Measurements from ENCODE around the gene SANBR.
"Not testable (repeated sequence)": the region's sequence is repeated elsewhere in the genome, so short reads cannot be mapped to it uniquely, and the experiment has no call there.

Gene SANBR

GRCh38 chr2:61065714-61066709 is at the start of gene SANBR:
SANBR (plus strand) TSS chr2:61065871; CDS start chr2:61070351, 4,480 bp downstream.
- in situ Hi-C loops (cut with MboI; ENCODE audit: low pct_unique_long_range_greater_than_20kb, low sequenced_read_pairs) = no loop called here

GRCh38 chr2:61015976-61016375 is 49.7 kb upstream of the SANBR start:
- in situ Hi-C loops (cut with MboI; ENCODE audit: low pct_unique_long_range_greater_than_20kb, low sequenced_read_pairs) = no loop called here

More at GRCh38 chr2:61065714-61066709, at the start of gene SANBR:
- peak; percentile 93 for DNase-seq

GRCh38 chr2:61016392-61017002 is 49.2 kb upstream of the SANBR start:
- no peak for DNase-seq
- in situ Hi-C loops (cut with MboI; ENCODE audit: low pct_unique_long_range_greater_than_20kb, low sequenced_read_pairs) = no loop called here

More at GRCh38 chr2:61015976-61016375, 49.7 kb upstream of the SANBR start:
- DNase-seq = no peak

- DNase-seq = peak; percentile 93
- in situ Hi-C loops (cut with MboI; ENCODE audit: low pct_unique_long_range_greater_than_20kb, low sequenced_read_pairs) = no loop called here
These were observed 48.6 kb upstream of the SANBR start for GRCh38 chr2:61017003-61017555.

GRCh38 chr2:61017556-61018317 is 47.9 kb upstream of the SANBR start, which contains the start of the genes PEX13 and PUS10:
PEX13 (plus strand) TSS chr2:61017720; CDS start chr2:61017760, 40 bp downstream.
PUS10 (minus strand) TSS chr2:61018255; CDS start chr2:61011890, 6,365 bp downstream.
- DNase-seq = peak; percentile 89
- in situ Hi-C loops (cut with MboI; ENCODE audit: low pct_unique_long_range_greater_than_20kb, low sequenced_read_pairs) = no loop called here

- peak; percentile 67 for DNase-seq
- in situ Hi-C loops (cut with MboI; ENCODE audit: low pct_unique_long_range_greater_than_20kb, low sequenced_read_pairs) = no loop called here
These were observed 47.3 kb upstream of the SANBR start for GRCh38 chr2:61018318-61018755.

- in situ Hi-C loops (cut with MboI; ENCODE audit: low pct_unique_long_range_greater_than_20kb, low sequenced_read_pairs) = no loop called here
These were observed 46.9 kb upstream of the SANBR start for GRCh38 chr2:61018798-61019197.

GRCh38 chr2:61021228-61021660 is 44.4 kb upstream of the SANBR start:
- in situ Hi-C loops (cut with MboI; ENCODE audit: low pct_unique_long_range_greater_than_20kb, low sequenced_read_pairs) = no loop called here
- DNase-seq = no peak

More at GRCh38 chr2:61018798-61019197, 46.9 kb upstream of the SANBR start:
- DNase-seq = no peak

- in situ Hi-C loops (cut with MboI; ENCODE audit: low pct_unique_long_range_greater_than_20kb, low sequenced_read_pairs) = no loop called here
- DNase-seq = no peak
These were observed 42.0 kb upstream of the SANBR start for GRCh38 chr2:61023670-61024069.

GRCh38 chr2:61029533-61029932 is 36.1 kb upstream of the SANBR start:
- in situ Hi-C loops (cut with MboI; ENCODE audit: low pct_unique_long_range_greater_than_20kb, low sequenced_read_pairs) = no loop called here
- DNase-seq = no peak

GRCh38 chr2:61034592-61034991 is 31.1 kb upstream of the SANBR start:
- DNase-seq; in situ Hi-C loops (cut with MboI; ENCODE audit: low pct_unique_long_range_greater_than_20kb, low sequenced_read_pairs): not testable (repeated sequence)

- DNase-seq; in situ Hi-C loops (cut with MboI; ENCODE audit: low pct_unique_long_range_greater_than_20kb, low sequenced_read_pairs): not testable (repeated sequence)
These were observed 29.0 kb upstream of the SANBR start for GRCh38 chr2:61036643-61037042.

GRCh38 chr2:61042807-61043206 is 22.9 kb upstream of the SANBR start:
- DNase-seq = no peak
- in situ Hi-C loops (cut with MboI; ENCODE audit: low pct_unique_long_range_greater_than_20kb, low sequenced_read_pairs) = no loop called here

GRCh38 chr2:61044636-61045035 is 21.0 kb upstream of the SANBR start:
- in situ Hi-C loops (cut with MboI; ENCODE audit: low pct_unique_long_range_greater_than_20kb, low sequenced_read_pairs) = no loop called here
- DNase-seq = no peak

GRCh38 chr2:61045226-61045625 is 20.4 kb upstream of the SANBR start:
- no peak for DNase-seq
- in situ Hi-C loops (cut with MboI; ENCODE audit: low pct_unique_long_range_greater_than_20kb, low sequenced_read_pairs) = no loop called here

GRCh38 chr2:61045999-61046398 is 19.7 kb upstream of the SANBR start:
- in situ Hi-C loops (cut with MboI; ENCODE audit: low pct_unique_long_range_greater_than_20kb, low sequenced_read_pairs) = no loop called here
- no peak for DNase-seq

- in situ Hi-C loops (cut with MboI; ENCODE audit: low pct_unique_long_range_greater_than_20kb, low sequenced_read_pairs) = no loop called here
- no peak for DNase-seq
These were observed 10.1 kb upstream of the SANBR start for GRCh38 chr2:61055557-61055956.

- no peak for DNase-seq
- in situ Hi-C loops (cut with MboI; ENCODE audit: low pct_unique_long_range_greater_than_20kb, low sequenced_read_pairs) = no loop called here
These were observed 8.1 kb upstream of the SANBR start for GRCh38 chr2:61057562-61057961.

- in situ Hi-C loops (cut with MboI; ENCODE audit: low pct_unique_long_range_greater_than_20kb, low sequenced_read_pairs) = no loop called here
These were observed 6.3 kb upstream of the SANBR start for GRCh38 chr2:61059382-61059781.

More at GRCh38 chr2:61059382-61059781, 6.3 kb upstream of the SANBR start:
- no peak for DNase-seq
